ENCODE measurements around the gene IL19. TPM values are rescaled to one million over a fixed set of nuclear protein-coding genes. Genes with fewer than 3 reads are reported as not detected.
"Not testable (repeated sequence)": the region's sequence is repeated elsewhere in the genome, so short reads cannot be mapped to it uniquely, and the experiment has no call there.

The IL19 gene
- total RNA-seq, 2 donors from 2014 or later: not detected

- no peak for ATAC-seq (replicated peaks)
- H3K4me1 Mint-ChIP-seq: peaks cover 4% of the 10 kb centered on the region
- H3K4me3 Mint-ChIP-seq: no peak overlapping the region
- no peaks in the 10 kb centered on the region for H3K36me3 Mint-ChIP-seq (ENCODE audit: low read depth)
- peaks cover 9% of the 10 kb centered on the region for H3K27me3 Mint-ChIP-seq
- H3K27ac Mint-ChIP-seq: no peak overlapping the region
- H3K9me3 Mint-ChIP-seq: no peaks in the 10 kb centered on the region
Measured at GRCh38 chr1:206834217-206834616, 63.6 kb downstream of the IL19 start.

DNA sequence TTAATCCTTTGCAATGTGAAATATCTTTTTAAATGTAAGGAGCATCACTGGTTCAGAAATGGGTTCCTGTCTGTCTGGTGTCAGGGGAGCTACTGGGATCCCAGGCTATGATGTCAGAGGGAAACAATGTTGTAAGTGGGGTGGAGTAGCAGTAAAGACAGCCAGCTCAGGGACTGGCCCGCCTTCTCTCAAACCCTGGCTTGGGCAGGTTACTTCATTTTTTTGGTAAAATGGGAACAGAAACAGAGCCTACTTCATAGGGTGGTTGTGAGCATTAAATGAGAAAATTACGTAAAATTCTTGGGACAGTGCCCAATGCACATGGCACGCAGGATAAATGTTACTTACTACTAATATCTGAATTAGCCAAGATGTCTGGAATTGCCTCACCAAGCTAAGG, 64.1 kb downstream of the IL19 start:
- no peak for ATAC-seq (replicated peaks)
- no peak overlapping the region for H3K27ac Mint-ChIP-seq
- no peaks in the 10 kb centered on the region for H3K4me1 Mint-ChIP-seq
- H3K9me3 Mint-ChIP-seq: no peaks in the 10 kb centered on the region
- no peak overlapping the region for H3K4me3 Mint-ChIP-seq
- no peaks in the 10 kb centered on the region for H3K36me3 Mint-ChIP-seq (ENCODE audit: low read depth)
- H3K27me3 Mint-ChIP-seq: peaks cover 9% of the 10 kb centered on the region

DNA sequence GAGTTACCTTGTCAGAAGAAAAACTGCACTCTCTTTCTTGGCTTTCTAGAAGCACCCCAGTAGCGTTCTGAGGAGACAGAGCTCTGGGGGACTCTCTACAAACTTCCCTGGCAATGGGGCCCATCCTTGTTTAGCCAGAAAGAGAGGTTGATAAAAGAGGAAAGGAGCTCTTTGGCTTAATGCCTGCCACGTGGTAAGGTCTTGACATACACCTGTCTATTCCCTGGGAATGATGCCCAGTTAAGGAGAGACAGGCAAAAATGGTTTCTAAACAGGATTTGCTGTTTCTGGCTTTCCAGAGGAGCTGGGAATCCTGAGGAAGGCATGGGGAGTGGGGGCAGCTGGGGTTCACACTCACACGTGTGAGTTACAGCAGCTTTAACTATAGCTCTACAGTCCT, 64.6 kb downstream of the IL19 start:
- Mint-ChIP-seq H3K36me3 (ENCODE audit: low read depth) (no peaks in the 10 kb centered on the region), H3K9me3 (no peaks in the 10 kb centered on the region), H3K4me3 (no peak overlapping the region), H3K27ac (no peak overlapping the region), H3K4me1 (no peaks in the 10 kb centered on the region), H3K27me3 (peaks cover 9% of the 10 kb centered on the region)
- ATAC-seq (replicated peaks): no peak

DNA sequence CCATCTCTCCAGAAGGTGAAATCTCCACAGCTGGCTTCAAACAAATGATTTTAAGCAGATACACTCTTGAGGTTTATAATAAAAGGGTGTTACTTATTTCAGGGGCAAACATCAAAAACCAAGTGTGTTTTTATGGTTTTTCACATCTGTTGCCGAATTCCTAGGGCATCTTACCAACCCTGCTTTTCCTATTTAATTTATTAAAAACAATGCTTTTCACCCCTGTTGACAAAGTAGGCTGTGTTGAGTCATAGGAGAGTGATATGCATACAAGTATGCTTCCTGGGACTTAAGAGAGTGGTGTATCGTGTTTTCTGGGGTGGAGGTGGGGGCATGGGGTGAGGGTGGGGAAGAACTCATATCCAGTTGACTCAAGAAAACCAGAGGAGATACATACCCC, 65.5 kb downstream of the IL19 start:
- Mint-ChIP-seq H3K27ac (no peak overlapping the region), H3K4me1 (no peaks in the 10 kb centered on the region), H3K4me3 (no peak overlapping the region), H3K9me3 (no peaks in the 10 kb centered on the region), H3K27me3 (peaks cover 9% of the 10 kb centered on the region), H3K36me3 (ENCODE audit: low read depth) (no peaks in the 10 kb centered on the region)
- no peak for ATAC-seq (replicated peaks)

- H3K36me3 Mint-ChIP-seq (ENCODE audit: low read depth): no peaks in the 10 kb centered on the region
- no peak overlapping the region for H3K27ac Mint-ChIP-seq
- peaks cover 9% of the 10 kb centered on the region for H3K27me3 Mint-ChIP-seq
- no peaks in the 10 kb centered on the region for H3K9me3 Mint-ChIP-seq
- no peaks in the 10 kb centered on the region for H3K4me1 Mint-ChIP-seq
- no peak overlapping the region for H3K4me3 Mint-ChIP-seq
- no peak for ATAC-seq (replicated peaks)
Measured at GRCh38 chr1:206839006-206839560, 68.5 kb downstream of the IL19 start.

DNA sequence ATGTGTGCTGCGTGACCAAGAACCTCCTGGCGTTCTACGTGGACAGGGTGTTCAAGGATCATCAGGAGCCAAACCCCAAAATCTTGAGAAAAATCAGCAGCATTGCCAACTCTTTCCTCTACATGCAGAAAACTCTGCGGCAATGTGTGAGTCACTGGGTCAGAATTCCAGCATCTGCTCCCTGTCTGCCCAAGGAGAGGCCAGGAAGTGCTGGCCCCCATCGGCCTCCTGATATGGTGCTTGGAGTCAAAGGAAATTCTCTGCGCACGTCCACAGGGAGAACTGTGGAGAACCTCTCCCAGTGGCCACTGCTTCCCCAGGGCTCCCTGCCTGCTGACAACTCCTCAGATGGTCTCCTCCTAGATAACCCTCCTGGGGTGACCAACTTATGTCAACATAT, 69.3 kb downstream of the IL19 start:
- no peak for ATAC-seq (replicated peaks)
- Mint-ChIP-seq H3K27me3 (peaks cover 9% of the 10 kb centered on the region), H3K4me3 (no peak overlapping the region), H3K36me3 (ENCODE audit: low read depth) (no peaks in the 10 kb centered on the region), H3K27ac (no peak overlapping the region), H3K9me3 (no peaks in the 10 kb centered on the region), H3K4me1 (no peaks in the 10 kb centered on the region)

DNA sequence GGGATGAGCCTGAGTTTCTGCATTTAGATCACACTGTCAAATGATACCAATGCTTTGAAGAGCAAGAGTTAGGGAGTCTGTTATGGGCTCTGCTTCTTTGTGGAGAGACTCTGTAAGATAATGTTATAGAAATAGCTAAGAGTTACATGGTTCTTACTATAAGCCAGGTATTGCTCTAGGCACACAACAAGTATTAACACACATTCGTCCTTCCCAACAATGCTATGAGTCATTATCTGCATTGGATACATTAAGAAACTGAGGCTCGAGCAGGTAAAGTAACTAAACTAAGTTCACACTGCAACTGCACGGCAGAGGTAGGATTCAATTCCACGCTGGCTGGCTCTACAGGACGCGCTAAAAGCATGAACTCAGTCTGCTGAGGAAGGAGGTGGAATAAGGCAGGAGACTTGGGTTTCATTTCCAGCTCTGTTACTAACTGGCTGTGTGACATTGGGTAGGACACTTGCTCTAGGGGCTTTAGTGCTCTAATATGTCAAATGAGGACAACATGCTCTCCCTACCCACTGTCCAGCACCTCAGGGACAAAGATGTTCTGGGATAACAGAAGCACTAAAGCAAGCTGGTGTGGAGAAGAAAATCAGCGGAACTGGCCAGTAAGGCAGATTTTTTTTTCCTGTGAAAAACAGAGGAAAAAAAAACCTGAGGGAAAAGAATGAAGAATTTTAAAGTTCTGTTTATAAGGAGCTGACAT, 71.2 kb downstream of the IL19 start:
- ATAC-seq (replicated peaks): no peak
- H3K36me3 Mint-ChIP-seq (ENCODE audit: low read depth): no peaks in the 10 kb centered on the region
- peaks cover 6% of the 10 kb centered on the region for H3K27me3 Mint-ChIP-seq
- H3K9me3 Mint-ChIP-seq: no peaks in the 10 kb centered on the region
- no peak overlapping the region for H3K27ac Mint-ChIP-seq
- H3K4me3 Mint-ChIP-seq: no peak overlapping the region
- no peaks in the 10 kb centered on the region for H3K4me1 Mint-ChIP-seq

GRCh38 chr1:206842854-206843253, 72.3 kb downstream of the IL19 start:
- Mint-ChIP-seq H3K4me3 (no peak overlapping the region), H3K9me3 (no peaks in the 10 kb centered on the region), H3K4me1 (no peaks in the 10 kb centered on the region), H3K27ac (no peak overlapping the region), H3K36me3 (ENCODE audit: low read depth) (no peaks in the 10 kb centered on the region), H3K27me3 (peaks cover under 1% of the 10 kb centered on the region)
- ATAC-seq (replicated peaks): no peak

GRCh38 chr1:206843626-206844025, 73.1 kb downstream of the IL19 start:
- H3K27me3 Mint-ChIP-seq: peaks cover 4% of the 10 kb centered on the region
- H3K4me3 Mint-ChIP-seq: no peak overlapping the region
- H3K4me1 Mint-ChIP-seq: no peaks in the 10 kb centered on the region
- no peak overlapping the region for H3K27ac Mint-ChIP-seq
- H3K36me3 Mint-ChIP-seq (ENCODE audit: low read depth): no peaks in the 10 kb centered on the region
- ATAC-seq (replicated peaks): no peak
- H3K9me3 Mint-ChIP-seq: no peaks in the 10 kb centered on the region

GRCh38 chr1:206846487-206846886, 75.9 kb downstream of the IL19 start:
- Mint-ChIP-seq H3K27me3 (peaks cover 8% of the 10 kb centered on the region), H3K9me3 (no peaks in the 10 kb centered on the region), H3K4me1 (no peaks in the 10 kb centered on the region), H3K4me3 (no peak overlapping the region), H3K27ac (no peak overlapping the region), H3K36me3 (ENCODE audit: low read depth) (no peaks in the 10 kb centered on the region)
- no peak for ATAC-seq (replicated peaks)

DNA sequence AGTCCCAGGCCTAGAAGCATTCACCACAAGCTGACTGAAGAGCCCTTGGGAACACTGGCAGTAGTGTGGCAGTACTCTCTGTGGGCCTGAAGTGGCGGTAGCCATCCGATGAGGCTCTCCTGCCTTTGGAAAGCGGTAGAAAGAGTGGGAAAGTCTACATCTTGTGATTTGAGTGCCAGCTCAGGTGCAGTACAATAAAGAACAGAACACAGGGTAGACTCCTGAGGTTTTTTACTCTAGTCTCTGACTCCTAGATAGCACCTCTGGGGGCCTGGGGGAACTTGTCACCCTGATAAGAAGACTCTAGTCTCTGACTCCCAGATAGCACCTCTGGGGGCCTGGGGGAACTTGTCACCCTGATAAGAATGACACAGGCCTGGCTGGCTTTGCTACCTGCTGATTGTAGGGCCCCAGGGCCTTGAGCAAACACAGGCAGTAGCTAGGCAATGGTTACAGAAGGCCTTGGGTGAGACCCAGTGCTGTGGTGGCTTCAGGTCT, 76.8 kb downstream of the IL19 start:
- no peaks in the 10 kb centered on the region for H3K36me3 Mint-ChIP-seq (ENCODE audit: low read depth)
- no peak overlapping the region for H3K4me3 Mint-ChIP-seq
- H3K9me3 Mint-ChIP-seq: no peaks in the 10 kb centered on the region
- H3K4me1 Mint-ChIP-seq: no peaks in the 10 kb centered on the region
- H3K27me3 Mint-ChIP-seq: peaks cover 8% of the 10 kb centered on the region
- H3K27ac Mint-ChIP-seq: no peak overlapping the region
- no peak for ATAC-seq (replicated peaks)

- peaks cover 8% of the 10 kb centered on the region for H3K27me3 Mint-ChIP-seq
- H3K4me3 Mint-ChIP-seq: no peak overlapping the region
Measured at GRCh38 chr1:206847946-206848345, 77.4 kb downstream of the IL19 start.

GRCh38 chr1:206850401-206850800, 79.8 kb downstream of the IL19 start:
- H3K27me3 Mint-ChIP-seq: peaks cover 8% of the 10 kb centered on the region
- H3K4me1 Mint-ChIP-seq: no peaks in the 10 kb centered on the region
- no peaks in the 10 kb centered on the region for H3K36me3 Mint-ChIP-seq (ENCODE audit: low read depth)
- H3K4me3 Mint-ChIP-seq: no peak overlapping the region
- H3K9me3 Mint-ChIP-seq: peaks cover 4% of the 10 kb centered on the region
- H3K27ac Mint-ChIP-seq: no peak overlapping the region
- ATAC-seq (replicated peaks): no peak

More at GRCh38 chr1:206847946-206848345, 77.4 kb downstream of the IL19 start:
- no peak overlapping the region for H3K27ac Mint-ChIP-seq
- no peaks in the 10 kb centered on the region for H3K9me3 Mint-ChIP-seq
- H3K4me1 Mint-ChIP-seq: no peaks in the 10 kb centered on the region
- H3K36me3 Mint-ChIP-seq (ENCODE audit: low read depth): no peaks in the 10 kb centered on the region
- no peak for ATAC-seq (replicated peaks)

DNA sequence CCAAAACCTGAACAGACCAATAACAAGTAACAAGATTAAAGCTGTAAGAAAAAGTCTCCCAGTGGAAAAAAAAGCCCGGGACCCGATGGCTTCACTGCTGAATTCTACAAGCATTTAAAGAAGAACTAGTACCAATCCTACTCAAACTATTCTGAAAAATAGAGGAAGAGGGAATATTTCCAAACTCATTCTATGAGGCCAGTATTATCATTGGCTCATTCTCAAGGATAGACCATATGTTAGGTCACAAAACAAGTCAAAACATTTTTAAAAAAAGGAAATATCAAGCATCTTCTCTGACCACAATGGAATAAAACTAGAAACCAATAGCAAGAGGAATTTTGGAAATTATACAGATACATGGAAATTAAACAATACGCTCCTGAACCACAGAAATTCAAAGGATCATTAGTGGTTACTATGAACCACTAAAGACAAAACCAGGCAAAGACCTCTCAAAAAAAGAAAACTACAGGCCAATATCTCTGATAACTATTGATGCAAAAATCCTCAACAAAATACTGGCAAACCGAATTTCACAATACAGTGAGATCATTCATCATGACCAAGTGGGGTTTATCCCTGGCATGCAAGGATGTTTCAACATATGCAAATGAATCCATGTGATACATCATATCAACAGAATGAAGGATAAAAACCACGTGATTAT, 80.9 kb downstream of the IL19 start:
- H3K4me3 Mint-ChIP-seq: no peak overlapping the region
- H3K4me1 Mint-ChIP-seq: no peaks in the 10 kb centered on the region
- H3K27ac Mint-ChIP-seq: no peak overlapping the region
- ATAC-seq (replicated peaks): no peak
- H3K27me3 Mint-ChIP-seq: peaks cover 8% of the 10 kb centered on the region
- no peaks in the 10 kb centered on the region for H3K36me3 Mint-ChIP-seq (ENCODE audit: low read depth)
- peaks cover 4% of the 10 kb centered on the region for H3K9me3 Mint-ChIP-seq

GRCh38 chr1:206852662-206853061, 82.1 kb downstream of the IL19 start:
- H3K27me3 Mint-ChIP-seq; ATAC-seq (replicated peaks); H3K27ac Mint-ChIP-seq; H3K36me3 Mint-ChIP-seq (ENCODE audit: low read depth); H3K4me3 Mint-ChIP-seq; H3K4me1 Mint-ChIP-seq; H3K9me3 Mint-ChIP-seq: not testable (repeated sequence)

Data from activated T-helper 17 cell treated with anti-CD3 and anti-CD28 coated beads, Interleukin-2, amount 50 U/mL, for 72 hours (primary cell).